ENCODE data around the gene GADL1. TPM values are rescaled to one million over a fixed set of nuclear protein-coding genes. Genes with fewer than 3 reads are reported as not detected.
A peak's percentile ranks its signal among the peaks of the same experiment; 100 is the strongest.

GADL1 gene
- total and polyA plus RNA-seq, 2 experiments from 2014 or later, result 0.13 TPM; not detected in 1

DNA sequence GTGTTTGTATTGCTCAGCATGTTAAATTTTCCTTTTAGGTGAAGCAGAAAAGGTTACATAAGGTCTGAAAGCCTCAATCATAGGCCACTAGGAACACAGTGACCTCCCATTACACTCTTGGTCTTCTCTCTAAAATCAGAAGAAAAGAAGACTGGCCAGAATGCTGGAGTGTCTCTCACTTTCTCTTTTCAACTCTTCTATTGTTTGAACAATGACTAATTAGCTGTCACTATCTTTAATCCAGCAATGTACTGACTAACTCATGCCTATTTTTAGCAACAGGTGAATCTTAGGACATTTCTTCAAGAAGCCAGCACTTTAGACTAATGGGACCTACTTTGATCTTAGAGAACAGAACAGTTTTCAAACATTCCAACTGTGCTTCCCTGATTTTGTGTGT lies 145.2 kb downstream of the GADL1 start:
- Histone ChIP-seq H4K20me1 (ENCODE audit: insufficient read depth, poor library complexity, severe bottlenecking) (no peaks in the 10 kb centered on the region), H3K4me2 (no peak overlapping the region), H3K36me3 (replicated peaks; ENCODE audit: insufficient read depth, low read depth) (no peaks in the 10 kb centered on the region), H3K27ac (no peak overlapping the region), H3K4me3 (no peak overlapping the region), H3K4me1 (ENCODE audit: insufficient read depth) (no peaks in the 10 kb centered on the region), H3K27me3 (no peaks in the 10 kb centered on the region), H2AFZ (no peak overlapping the region), H3K9me3 (ENCODE audit: low read depth) (no peaks in the 10 kb centered on the region), H3K79me2 (no peaks in the 10 kb centered on the region), H3K9me2 (replicated peaks; ENCODE audit: insufficient read depth) (no peaks in the 10 kb centered on the region)
- TF ChIP-seq EZH2phosphoT487 (IDR thresholded peaks at IDR 0.05; ENCODE audit: low read depth, severe bottlenecking, unreplicated experiment), result no peak
- DNase-seq (ENCODE audit: low spot score), result no peak

DNA sequence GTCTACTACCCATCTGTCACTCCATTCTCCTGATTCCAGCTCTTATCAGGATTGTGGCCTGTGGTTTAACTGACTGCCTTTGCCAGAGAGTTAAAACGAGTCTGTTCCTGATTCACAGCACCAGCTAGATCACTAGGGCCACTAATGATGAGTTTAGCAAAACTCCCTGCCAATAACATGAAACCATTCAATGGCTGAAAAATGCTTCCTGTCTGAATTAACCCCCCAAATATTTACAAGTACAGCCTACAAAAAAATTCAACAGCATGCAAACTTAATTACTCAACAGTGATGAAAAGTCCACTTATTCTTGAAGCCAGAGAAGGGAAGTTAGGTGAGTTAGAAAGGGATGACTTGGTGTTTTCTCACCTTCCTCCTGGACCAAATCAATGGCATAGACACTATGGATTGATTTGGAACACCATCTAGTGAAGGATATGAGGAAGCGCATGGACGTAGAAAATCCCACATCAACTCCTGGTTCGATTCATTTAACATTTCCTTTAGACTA lies 146.6 kb downstream of the GADL1 start:
- no peak overlapping the region for H2AFZ ChIP-seq
- TF ChIP-seq, protein P1, sequence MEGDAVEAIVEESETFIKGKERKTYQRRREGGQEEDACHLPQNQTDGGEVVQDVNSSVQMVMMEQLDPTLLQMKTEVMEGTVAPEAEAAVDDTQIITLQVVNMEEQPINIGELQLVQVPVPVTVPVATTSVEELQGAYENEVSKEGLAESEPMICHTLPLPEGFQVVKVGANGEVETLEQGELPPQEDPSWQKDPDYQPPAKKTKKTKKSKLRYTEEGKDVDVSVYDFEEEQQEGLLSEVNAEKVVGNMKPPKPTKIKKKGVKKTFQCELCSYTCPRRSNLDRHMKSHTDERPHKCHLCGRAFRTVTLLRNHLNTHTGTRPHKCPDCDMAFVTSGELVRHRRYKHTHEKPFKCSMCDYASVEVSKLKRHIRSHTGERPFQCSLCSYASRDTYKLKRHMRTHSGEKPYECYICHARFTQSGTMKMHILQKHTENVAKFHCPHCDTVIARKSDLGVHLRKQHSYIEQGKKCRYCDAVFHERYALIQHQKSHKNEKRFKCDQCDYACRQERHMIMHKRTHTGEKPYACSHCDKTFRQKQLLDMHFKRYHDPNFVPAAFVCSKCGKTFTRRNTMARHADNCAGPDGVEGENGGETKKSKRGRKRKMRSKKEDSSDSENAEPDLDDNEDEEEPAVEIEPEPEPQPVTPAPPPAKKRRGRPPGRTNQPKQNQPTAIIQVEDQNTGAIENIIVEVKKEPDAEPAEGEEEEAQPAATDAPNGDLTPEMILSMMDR (IDR thresholded peaks at IDR 0.05; ENCODE audit: poor library complexity), result peak; percentile 48
- TF ChIP-seq EZH2phosphoT487 (IDR thresholded peaks at IDR 0.05; ENCODE audit: low read depth, severe bottlenecking, unreplicated experiment), result no peak
- peak; percentile 13 for DNase-seq (ENCODE audit: low spot score)
- WGBS (ENCODE audit: low lambda C conversion rate, missing lambda C conversion rate), result 65% methylated on average over 4 of the region's 4 CpGs
- no peaks in the 10 kb centered on the region for H3K4me1 ChIP-seq (ENCODE audit: insufficient read depth)
- no peaks in the 10 kb centered on the region for H3K79me2 ChIP-seq
- no peak overlapping the region for H3K4me2 ChIP-seq
- H3K27me3 ChIP-seq, result no peaks in the 10 kb centered on the region
- no peaks in the 10 kb centered on the region for H4K20me1 ChIP-seq (ENCODE audit: insufficient read depth, poor library complexity, severe bottlenecking)
- no peak overlapping the region for H3K4me3 ChIP-seq
- no peaks in the 10 kb centered on the region for H3K9me3 ChIP-seq (ENCODE audit: low read depth)
- no peak overlapping the region for H3K27ac ChIP-seq
- H3K36me3 ChIP-seq (replicated peaks; ENCODE audit: insufficient read depth, low read depth), result no peaks in the 10 kb centered on the region
- H3K9me2 ChIP-seq (replicated peaks; ENCODE audit: insufficient read depth), result no peaks in the 10 kb centered on the region

DNA sequence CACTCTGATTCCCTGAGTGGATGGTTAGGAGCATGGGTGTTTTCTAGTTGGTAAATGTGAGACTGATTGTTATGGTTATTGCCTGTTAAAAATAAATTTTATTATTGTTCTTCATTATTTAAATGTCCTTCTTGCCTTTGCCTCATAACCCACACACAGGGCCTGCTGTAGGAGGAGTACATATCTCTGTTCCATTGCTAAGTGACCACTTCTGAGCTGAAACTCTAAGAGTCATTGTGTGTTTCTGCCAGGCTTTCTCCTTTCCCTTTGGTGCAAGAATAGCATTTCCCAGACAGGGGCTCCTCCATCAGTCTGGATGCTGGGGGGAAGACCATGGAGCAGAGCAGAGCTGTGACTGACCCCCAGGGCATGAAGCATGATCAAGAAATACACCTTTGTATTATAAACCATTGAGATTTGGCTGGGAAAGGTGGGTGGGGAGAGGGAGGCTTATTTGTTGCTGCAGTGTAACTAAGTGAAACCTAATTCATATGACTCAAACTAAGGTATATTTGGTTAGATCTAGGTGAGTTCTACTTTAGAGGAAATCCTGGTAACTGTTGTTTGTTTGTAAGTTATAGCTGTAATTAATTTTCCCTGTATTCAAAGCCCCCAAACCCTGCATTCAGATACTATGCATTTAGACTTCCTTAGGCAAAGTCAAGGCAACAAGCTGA lies 150.7 kb downstream of the GADL1 start:
- Histone ChIP-seq H2AFZ (no peak overlapping the region), H3K4me2 (no peak overlapping the region)

DNA sequence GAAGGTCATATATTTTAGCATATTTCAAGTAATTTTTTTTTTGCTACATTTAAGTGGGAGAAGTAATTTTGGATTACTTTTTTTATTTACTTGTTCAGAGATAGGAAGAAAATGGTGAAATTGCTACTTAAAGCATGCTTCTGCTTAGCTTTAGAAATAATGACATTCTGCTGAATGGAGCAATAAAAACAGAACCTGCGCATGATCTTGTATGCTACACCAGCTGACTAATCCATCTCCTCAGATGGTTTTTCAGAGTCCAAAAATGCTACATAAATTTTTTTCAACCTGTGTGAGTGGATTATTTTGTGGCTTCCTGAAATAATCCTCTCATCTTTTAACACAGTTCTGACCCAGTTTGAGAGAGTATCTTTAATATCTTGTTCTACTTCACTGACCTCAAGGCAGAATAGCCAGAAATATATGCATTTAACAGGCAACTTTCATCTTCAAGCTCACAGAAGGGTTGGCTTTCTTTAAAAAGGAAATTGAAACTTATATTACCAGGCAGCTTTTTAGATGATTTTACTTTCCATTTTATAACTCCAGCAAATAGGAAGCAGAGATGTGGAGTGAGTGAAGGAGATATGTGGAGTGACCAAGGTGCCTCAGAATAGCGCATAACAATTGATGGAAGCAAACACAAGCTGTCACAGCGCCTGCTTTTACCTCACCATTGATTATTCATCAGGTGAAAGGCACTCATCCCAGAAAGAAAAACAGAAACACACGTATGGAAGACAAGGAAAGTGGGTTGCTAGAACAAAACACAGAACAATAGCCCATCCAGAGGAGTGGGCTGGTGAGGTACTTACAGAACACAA lies 151.5 kb downstream of the GADL1 start:
- H3K4me3 ChIP-seq, result no peak overlapping the region
- TF ChIP-seq, protein P1 (IDR thresholded peaks at IDR 0.05; ENCODE audit: poor library complexity), result no peak
- TF ChIP-seq EZH2phosphoT487 (IDR thresholded peaks at IDR 0.05; ENCODE audit: low read depth, severe bottlenecking, unreplicated experiment), result no peak
- no peak for TF ChIP-seq EZH2 (IDR thresholded peaks at IDR 0.05; ENCODE audit: borderline replicate concordance)
- no peaks in the 10 kb centered on the region for H3K9me3 ChIP-seq (ENCODE audit: low read depth)
- H3K36me3 ChIP-seq (replicated peaks; ENCODE audit: insufficient read depth, low read depth), result no peaks in the 10 kb centered on the region
- H3K79me2 ChIP-seq, result no peaks in the 10 kb centered on the region
- no peaks in the 10 kb centered on the region for H3K9me2 ChIP-seq (replicated peaks; ENCODE audit: insufficient read depth)
- no peak overlapping the region for H3K27ac ChIP-seq
- H3K4me1 ChIP-seq (ENCODE audit: insufficient read depth), result no peaks in the 10 kb centered on the region
- H3K4me2 ChIP-seq, result no peak overlapping the region
- H2AFZ ChIP-seq, result no peak overlapping the region
- H4K20me1 ChIP-seq (ENCODE audit: insufficient read depth, poor library complexity, severe bottlenecking), result no peaks in the 10 kb centered on the region
- DNase-seq (ENCODE audit: low spot score), result no peak
- 77% methylated on average over 4 of the region's 4 CpGs for WGBS (ENCODE audit: low lambda C conversion rate, missing lambda C conversion rate)
- no peaks in the 10 kb centered on the region for H3K27me3 ChIP-seq

More for the DNA sequence above, 150.7 kb downstream of the GADL1 start:
- H3K9me3 ChIP-seq (ENCODE audit: low read depth), result no peaks in the 10 kb centered on the region
- H3K9me2 ChIP-seq (replicated peaks; ENCODE audit: insufficient read depth), result no peaks in the 10 kb centered on the region
- no peak for DNase-seq (ENCODE audit: low spot score)
- H3K4me1 ChIP-seq (ENCODE audit: insufficient read depth), result no peaks in the 10 kb centered on the region
- TF ChIP-seq EZH2phosphoT487 (IDR thresholded peaks at IDR 0.05; ENCODE audit: low read depth, severe bottlenecking, unreplicated experiment), result no peak
- TF ChIP-seq, protein P1 (IDR thresholded peaks at IDR 0.05; ENCODE audit: poor library complexity), result no peak
- TF ChIP-seq EZH2 (IDR thresholded peaks at IDR 0.05; ENCODE audit: borderline replicate concordance), result no peak
- H3K27ac ChIP-seq, result no peak overlapping the region
- no peak overlapping the region for H3K4me3 ChIP-seq
- no peaks in the 10 kb centered on the region for H3K79me2 ChIP-seq
- H4K20me1 ChIP-seq (ENCODE audit: insufficient read depth, poor library complexity, severe bottlenecking), result no peaks in the 10 kb centered on the region
- H3K36me3 ChIP-seq (replicated peaks; ENCODE audit: insufficient read depth, low read depth), result no peaks in the 10 kb centered on the region
- no peaks in the 10 kb centered on the region for H3K27me3 ChIP-seq

Measured in hepatocyte (in vitro differentiated cells).